PC-3 (cell line): Measurements from ENCODE around the gene TNFSF11.

ENCODE experiments used
- CTCF ChIP-seq: fragments of 300-600 bp; sonication (generic); conservative IDR thresholded peaks from 2 replicates; pipeline ENCODE4 v1.5.1; 2017; ENCODE audit warnings: antibody characterized with exemption, low read depth, mild to moderate bottlenecking, low read length
- EZH2 ChIP-seq: fragments of 300-600 bp; sonication (generic); IDR thresholded peaks from one replicate; pipeline ENCODE4 v1.6.1; 2017; ENCODE audit warnings: antibody characterized with exemption, mild to moderate bottlenecking, low read length; ENCODE audit not compliant: unreplicated experiment
- EZH2phosphoT487 ChIP-seq: fragments of 300-600 bp; sonication (generic); IDR thresholded peaks from 2 replicates; pipeline ENCODE4 v1.6.1; 2018; ENCODE audit warnings: mild to moderate bottlenecking, antibody characterized with exemption, low read length, borderline replicate concordance

- no peak for TF ChIP-seq CTCF
- no peak for TF ChIP-seq EZH2
- TF ChIP-seq EZH2phosphoT487: no peak
Observed at GRCh38 chr13:42526276-42526675, 47.7 kb upstream of the TNFSF11 start.
